ENCODE data around the gene YTHDF1. TPM values are rescaled to one million over a fixed set of nuclear protein-coding genes. Genes with fewer than 3 reads are reported as not detected.

YTHDF1 gene
- polyA plus RNA-seq, 3 donors = 41.2 to 44.3 (median 42.2) TPM

- DNase-seq (ENCODE audit: low read depth in 3 of 3, low spot score in 2 of 3) = no peak
These were observed 34.0 kb upstream of the YTHDF1 start for GRCh38 chr20:63249891-63250290.

GRCh38 chr20:63248835-63249591 lies 33.1 kb upstream of the YTHDF1 start:
- no peak for DNase-seq (ENCODE audit: low read depth in 3 of 3, low spot score in 2 of 3)

GRCh38 chr20:63247671-63248228 lies 31.8 kb upstream of the YTHDF1 start:
- DNase-seq (ENCODE audit: low read depth in 3 of 3, low spot score in 2 of 3) = no peak

GRCh38 chr20:63246490-63247288 lies 30.8 kb upstream of the YTHDF1 start:
- no peak for DNase-seq (ENCODE audit: low read depth in 3 of 3, low spot score in 2 of 3)

DNA sequence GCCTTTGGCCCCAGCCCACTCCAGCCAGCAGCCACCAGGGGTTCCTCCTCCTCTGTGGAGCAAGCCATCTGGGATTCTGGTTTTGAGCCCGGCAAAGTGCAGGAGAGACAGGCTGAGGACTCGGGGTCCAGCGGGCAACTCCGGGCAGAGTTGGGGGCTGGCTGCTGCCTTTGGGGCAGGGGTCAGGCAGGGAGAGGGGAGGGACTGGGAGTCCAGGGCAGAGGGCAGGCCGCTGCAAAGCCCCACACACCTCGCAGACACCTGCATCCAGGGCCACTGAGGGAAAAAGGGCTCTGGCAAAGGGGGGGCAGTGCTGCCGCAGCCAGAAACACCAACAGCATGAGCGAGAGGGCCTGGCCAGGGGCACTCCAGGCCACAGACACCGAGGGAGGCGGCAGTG lies 28.5 kb upstream of the YTHDF1 start:
- DNase-seq (ENCODE audit: low read depth in 3 of 3, low spot score in 2 of 3) = no peak

- DNase-seq (ENCODE audit: low read depth in 3 of 3, low spot score in 2 of 3) = no peak
These were observed 27.8 kb upstream of the YTHDF1 start for GRCh38 chr20:63243604-63244247.

- no peak for DNase-seq (ENCODE audit: low read depth in 3 of 3, low spot score in 2 of 3)
These were observed 26.8 kb upstream of the YTHDF1 start for GRCh38 chr20:63242736-63243135.

- DNase-seq (ENCODE audit: low read depth in 3 of 3, low spot score in 2 of 3) = no peak
These were observed 25.3 kb upstream of the YTHDF1 start for GRCh38 chr20:63241272-63241671.

DNA sequence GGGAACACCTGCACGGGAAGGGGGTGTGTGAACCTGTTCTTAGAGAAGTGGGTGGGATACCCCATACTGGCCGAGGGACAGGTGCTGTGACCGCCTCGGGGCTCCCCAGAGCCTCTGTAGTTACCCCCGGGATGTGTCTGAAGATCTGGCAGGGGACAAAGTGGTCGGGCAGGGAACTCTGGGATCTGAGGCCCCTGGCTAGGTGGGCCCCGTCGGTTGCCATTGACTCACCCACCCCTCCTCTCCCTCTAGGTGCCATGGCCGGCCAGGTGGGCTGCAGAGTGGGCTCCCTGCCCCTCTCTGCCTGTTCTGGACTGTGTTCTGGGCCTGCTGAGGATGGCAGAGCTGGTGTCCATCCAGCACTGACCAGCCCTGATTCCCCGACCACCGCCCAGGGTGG lies 24.1 kb upstream of the YTHDF1 start:
- DNase-seq (ENCODE audit: low read depth in 3 of 3, low spot score in 2 of 3) = no peak

- DNase-seq (ENCODE audit: low read depth in 3 of 3, low spot score in 2 of 3) = no peak
These were observed 23.5 kb upstream of the YTHDF1 start for GRCh38 chr20:63239431-63239830.

GRCh38 chr20:63238514-63239125 lies 22.7 kb upstream of the YTHDF1 start:
- DNase-seq (ENCODE audit: low read depth in 3 of 3, low spot score in 2 of 3) = no peak

DNA sequence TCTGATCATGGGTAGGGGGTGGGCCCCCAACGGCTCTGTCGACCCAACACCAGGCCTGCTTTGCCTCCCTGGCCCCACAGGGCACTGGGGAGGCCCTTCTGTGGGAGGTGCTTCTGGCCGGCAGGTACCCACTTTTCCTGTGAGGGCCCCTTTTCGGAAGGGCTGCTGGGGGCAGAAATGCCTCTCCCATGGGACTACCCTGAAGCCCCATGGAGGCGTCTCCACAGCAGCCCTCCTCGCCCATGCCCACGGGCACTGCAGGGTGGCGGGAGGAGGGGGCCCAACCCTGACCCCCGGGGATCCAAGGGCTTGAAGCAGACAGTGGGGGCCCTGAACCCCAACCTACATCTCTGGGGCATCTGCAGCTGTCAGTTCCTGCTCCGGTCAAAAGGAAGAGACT lies 22.1 kb upstream of the YTHDF1 start:
- no peak for DNase-seq (ENCODE audit: low read depth in 3 of 3, low spot score in 2 of 3)

GRCh38 chr20:63236116-63236837 lies 20.3 kb upstream of the YTHDF1 start:
- DNase-seq (ENCODE audit: low read depth in 3 of 3, low spot score in 2 of 3) = no peak

GRCh38 chr20:63235399-63235983 lies 19.6 kb upstream of the YTHDF1 start, which contains the start of gene BIRC7:
TSS of gene BIRC7 (plus strand) at chr20:63235905. CDS start at chr20:63236097, 192 bp downstream.
- DNase-seq (ENCODE audit: low read depth in 3 of 3, low spot score in 2 of 3) = no peak

- no peak for DNase-seq (ENCODE audit: low read depth in 3 of 3, low spot score in 2 of 3)
These were observed 18.9 kb upstream of the YTHDF1 start for GRCh38 chr20:63234693-63235398.

DNA sequence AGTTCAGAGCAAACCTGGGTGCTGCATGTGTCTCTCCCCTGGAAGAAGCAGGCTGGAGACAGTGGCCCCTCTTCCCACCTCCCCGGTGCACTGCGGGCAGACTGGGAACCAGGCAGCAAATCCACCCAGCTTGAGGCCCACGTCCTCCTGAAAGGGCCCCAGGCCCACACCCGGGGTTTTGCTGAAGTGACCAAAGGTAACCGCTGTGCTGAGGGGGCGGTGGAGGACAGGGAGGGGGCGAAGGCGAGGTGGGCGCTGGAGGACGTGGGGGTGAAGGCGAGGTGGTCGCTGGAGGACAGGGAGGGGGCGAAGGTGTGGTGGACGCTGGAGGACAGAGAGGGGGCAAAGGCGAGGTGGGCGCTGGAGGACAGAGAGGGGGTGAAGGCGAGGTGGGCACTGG lies 18.0 kb upstream of the YTHDF1 start:
- no peak for DNase-seq (ENCODE audit: low read depth in 3 of 3, low spot score in 2 of 3)

- no peak for DNase-seq (ENCODE audit: low read depth in 3 of 3, low spot score in 2 of 3)
These were observed 17.1 kb upstream of the YTHDF1 start for GRCh38 chr20:63233061-63233344.

DNA sequence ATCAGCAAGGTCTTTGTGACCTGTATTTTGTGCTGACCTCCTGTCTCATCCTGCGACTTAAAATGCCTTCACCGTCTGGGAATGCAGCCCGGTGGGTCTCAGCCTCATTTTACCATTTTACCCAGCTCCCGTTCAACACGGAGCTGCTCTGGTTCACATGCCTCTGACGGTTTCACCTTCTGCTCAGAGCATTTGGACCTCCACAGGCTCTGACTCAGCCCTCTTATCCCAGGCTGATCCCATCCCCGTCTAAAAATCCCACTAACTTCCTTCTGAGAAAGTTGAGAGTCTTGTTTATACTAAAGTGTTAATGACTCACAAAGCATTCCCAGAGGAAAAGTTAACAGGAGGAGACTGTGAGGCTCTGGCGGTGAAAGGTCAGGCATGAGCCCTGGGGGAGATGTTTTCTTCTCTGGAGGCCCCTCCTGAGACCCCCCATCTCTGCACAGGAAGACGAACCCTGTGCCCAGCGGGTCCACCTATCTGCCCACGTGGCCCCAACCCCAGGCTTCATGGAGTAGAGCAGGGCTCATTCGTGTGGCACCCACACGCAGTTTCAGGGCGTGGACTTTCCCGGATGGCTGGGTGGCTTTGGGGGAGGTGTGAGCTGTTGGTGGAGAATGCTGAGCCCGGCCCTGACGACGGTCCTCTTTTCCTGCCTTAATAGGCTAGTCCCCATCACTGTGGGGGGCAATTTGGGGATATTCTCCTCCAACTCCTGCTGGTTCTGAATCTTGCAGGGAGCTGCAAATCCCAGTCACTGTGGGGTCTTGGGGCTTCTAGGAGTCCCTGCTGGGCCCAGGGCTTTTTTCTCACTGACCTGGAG lies 16.5 kb upstream of the YTHDF1 start:
- no peak for DNase-seq (ENCODE audit: low read depth in 3 of 3, low spot score in 2 of 3)
